Neural cell (in vitro differentiated cells): ENCODE data around the gene PLXDC1.
A peak's percentile ranks its signal among the peaks of the same experiment; 100 is the strongest.

Experiments
- CTCF ChIP-seq: fragments of 450-650 bp; IDR thresholded peaks from 2 replicates; pipeline ENCODE4 v1.5.1; 2014; ENCODE audit warnings: antibody characterized with exemption, mild to moderate bottlenecking, moderate library complexity; ENCODE audit not compliant: poor library complexity, severe bottlenecking
- EP300 ChIP-seq: fragments of 450-650 bp; conservative IDR thresholded peaks from 2 replicates; pipeline ENCODE4 v1.6.1; 2014; ENCODE audit warnings: antibody characterized with exemption, mild to moderate bottlenecking, moderate library complexity; ENCODE audit not compliant: poor library complexity, severe bottlenecking
- EZH2 ChIP-seq: fragments of 200-600, 300-800 bp; shearing (Covaris generic), sonication (generic); IDR thresholded peaks from 2 replicates; pipeline ENCODE4 v1.6.1; 2014; ENCODE audit warnings: antibody characterized with exemption, low read length, borderline replicate concordance, mild to moderate bottlenecking; ENCODE audit not compliant: insufficient read depth, poor library complexity, severe bottlenecking
- MXI1 ChIP-seq: fragments of 450-650 bp; conservative IDR thresholded peaks from 2 replicates; pipeline ENCODE4 v1.6.1; 2014; ENCODE audit warnings: antibody characterized with exemption, mild to moderate bottlenecking; ENCODE audit not compliant: poor library complexity, severe bottlenecking
- POLR2AphosphoS5 ChIP-seq: IDR thresholded peaks from 2 replicates; pipeline ENCODE4 v1.6.1; 2012
- RAD21 ChIP-seq: fragments of 450-650 bp; conservative IDR thresholded peaks from 2 replicates; pipeline ENCODE4 v1.6.1; 2014; ENCODE audit warnings: antibody characterized with exemption, mild to moderate bottlenecking, moderate library complexity
- REST ChIP-seq: IDR thresholded peaks from 2 replicates; pipeline ENCODE4 v1.6.1; 2012; ENCODE audit warnings: borderline replicate concordance
- TAF1 ChIP-seq: IDR thresholded peaks from 2 replicates; pipeline ENCODE4 v1.6.1; 2012; ENCODE audit warnings: low read depth

- peak; percentile 71 for TF ChIP-seq CTCF
- TF ChIP-seq EP300 = peak; percentile 59
- no peak for TF ChIP-seq EZH2
- TF ChIP-seq REST = no peak
- peak; percentile 63 for TF ChIP-seq RAD21
- no peak for TF ChIP-seq POLR2AphosphoS5
- TF ChIP-seq MXI1 = no peak
- TF ChIP-seq TAF1 = no peak
These were observed 73.6 kb downstream of the PLXDC1 start for GRCh38 chr17:39077866-39078265.
